ENCODE results near the gene GOLGA6L1.
"Not testable (repeated sequence)": the region's sequence is repeated elsewhere in the genome, so short reads cannot be mapped to it uniquely, and the experiment has no call there.

The GOLGA6L1 gene

GRCh38 chr15:23118208-23118607 lies 18.4 kb downstream of the GOLGA6L1 start:
- Histone ChIP-seq H3K4me1 (ENCODE audit: low read depth, poor library complexity, severe bottlenecking) (no peaks in the 10 kb centered on the region), H3K4me3 (IDR thresholded peaks at IDR 0.05; ENCODE audit: insufficient read depth, low read depth, low read length) (no peak overlapping the region), H3K27ac (no peak overlapping the region), H2AFZ (ENCODE audit: low read depth) (no peak overlapping the region), H3K79me2 (ENCODE audit: insufficient read depth, low read depth) (no peaks in the 10 kb centered on the region), H3K36me3 (ENCODE audit: insufficient read depth) (no peaks in the 10 kb centered on the region), H3K27me3 (ENCODE audit: insufficient read depth, low read depth) (no peaks in the 10 kb centered on the region), H4K20me1 (ENCODE audit: insufficient read depth) (no peaks in the 10 kb centered on the region), H3K9ac (no peak overlapping the region), H3K4me2 (no peak overlapping the region)
- TF ChIP-seq CTCF (conservative IDR thresholded peaks at IDR 0.05; ENCODE audit: low read depth, low read length), result no peak

DNA sequence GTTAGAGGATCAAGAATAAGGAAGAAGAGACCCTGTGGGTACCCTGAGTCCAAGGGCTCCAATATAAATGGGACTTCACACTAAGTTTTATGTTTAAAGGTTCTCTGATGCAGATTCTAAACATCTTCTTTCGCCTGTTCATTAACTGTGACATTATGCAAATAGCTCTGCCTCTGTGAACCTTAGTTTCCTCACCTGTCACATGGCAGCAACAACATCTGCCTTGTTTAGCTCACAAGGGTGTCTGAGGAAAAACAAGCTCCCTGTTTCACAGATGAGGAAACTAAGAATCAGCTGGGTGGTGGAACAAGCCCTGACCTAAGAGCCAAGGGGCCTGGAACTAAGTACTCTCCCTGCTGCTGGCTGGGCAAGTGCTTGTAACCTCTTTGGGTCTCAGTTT lies 40.8 kb downstream of the GOLGA6L1 start:
- Histone ChIP-seq H2AFZ (ENCODE audit: low read depth) (no peak overlapping the region), H3K79me2 (ENCODE audit: insufficient read depth, low read depth) (no peaks in the 10 kb centered on the region), H4K20me1 (ENCODE audit: insufficient read depth) (no peaks in the 10 kb centered on the region), H3K27ac (no peak overlapping the region), H3K4me2 (no peak overlapping the region), H3K4me1 (ENCODE audit: low read depth, poor library complexity, severe bottlenecking) (no peaks in the 10 kb centered on the region), H3K9ac (no peak overlapping the region), H3K4me3 (IDR thresholded peaks at IDR 0.05; ENCODE audit: insufficient read depth, low read depth, low read length) (no peak overlapping the region), H3K27me3 (ENCODE audit: insufficient read depth, low read depth) (no peaks in the 10 kb centered on the region), H3K36me3 (ENCODE audit: insufficient read depth) (no peaks in the 10 kb centered on the region)
- TF ChIP-seq CTCF (conservative IDR thresholded peaks at IDR 0.05; ENCODE audit: low read depth, low read length), result no peak

GRCh38 chr15:23083115-23083514 lies 53.5 kb downstream of the GOLGA6L1 start:
- Histone ChIP-seq H4K20me1 (ENCODE audit: insufficient read depth) (no peaks in the 10 kb centered on the region), H3K27me3 (ENCODE audit: insufficient read depth, low read depth) (no peaks in the 10 kb centered on the region), H3K4me1 (ENCODE audit: low read depth, poor library complexity, severe bottlenecking) (no peaks in the 10 kb centered on the region), H3K4me2 (no peak overlapping the region), H3K4me3 (IDR thresholded peaks at IDR 0.05; ENCODE audit: insufficient read depth, low read depth, low read length) (no peak overlapping the region), H3K27ac (no peak overlapping the region), H3K36me3 (ENCODE audit: insufficient read depth) (no peaks in the 10 kb centered on the region), H3K79me2 (ENCODE audit: insufficient read depth, low read depth) (no peaks in the 10 kb centered on the region), H2AFZ (ENCODE audit: low read depth) (no peak overlapping the region), H3K9ac (no peak overlapping the region)
- no peak for TF ChIP-seq CTCF (conservative IDR thresholded peaks at IDR 0.05; ENCODE audit: low read depth, low read length)

DNA sequence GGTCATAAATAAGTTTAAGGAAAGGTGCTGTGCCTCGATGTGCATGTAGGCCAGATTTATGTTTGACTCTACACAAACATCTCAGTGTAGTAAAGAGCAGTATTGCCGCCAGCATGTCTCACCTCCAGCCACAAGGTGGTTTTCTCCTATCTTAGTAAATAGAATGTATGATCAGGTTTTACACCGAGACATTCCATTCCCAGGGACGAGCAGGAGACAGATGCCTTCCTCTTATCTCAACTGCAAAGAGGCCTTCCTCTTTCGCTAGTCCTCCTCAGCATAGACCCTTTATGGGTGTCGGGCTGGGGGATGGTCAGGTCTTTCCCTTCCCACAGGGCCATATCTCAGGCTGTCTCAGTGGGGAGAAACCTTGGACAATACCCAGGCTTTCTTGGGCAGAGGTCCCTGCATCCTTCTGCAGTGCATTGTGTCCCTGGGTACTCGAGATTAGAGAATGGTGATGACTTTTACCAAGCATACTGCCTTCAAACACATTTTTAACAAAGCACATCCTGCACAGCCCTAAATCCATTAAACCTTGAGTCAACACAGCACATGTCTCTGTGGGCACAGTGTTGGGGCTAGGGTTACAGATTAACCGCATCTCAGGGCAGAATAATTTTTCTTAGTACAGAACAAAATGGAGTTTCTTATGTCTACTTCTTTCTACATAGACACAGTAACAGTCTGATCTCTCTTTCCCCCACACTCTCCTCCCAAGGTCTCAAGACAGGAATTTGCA lies 54.5 kb downstream of the GOLGA6L1 start:
- not testable (repeated sequence) for H3K4me2 ChIP-seq; H3K9ac ChIP-seq; H3K27me3 ChIP-seq (ENCODE audit: insufficient read depth, low read depth); H3K36me3 ChIP-seq (ENCODE audit: insufficient read depth); H3K27ac ChIP-seq; H3K4me3 ChIP-seq (IDR thresholded peaks at IDR 0.05; ENCODE audit: insufficient read depth, low read depth, low read length); H4K20me1 ChIP-seq (ENCODE audit: insufficient read depth); H2AFZ ChIP-seq (ENCODE audit: low read depth); H3K4me1 ChIP-seq (ENCODE audit: low read depth, poor library complexity, severe bottlenecking); H3K79me2 ChIP-seq (ENCODE audit: insufficient read depth, low read depth)

DNA sequence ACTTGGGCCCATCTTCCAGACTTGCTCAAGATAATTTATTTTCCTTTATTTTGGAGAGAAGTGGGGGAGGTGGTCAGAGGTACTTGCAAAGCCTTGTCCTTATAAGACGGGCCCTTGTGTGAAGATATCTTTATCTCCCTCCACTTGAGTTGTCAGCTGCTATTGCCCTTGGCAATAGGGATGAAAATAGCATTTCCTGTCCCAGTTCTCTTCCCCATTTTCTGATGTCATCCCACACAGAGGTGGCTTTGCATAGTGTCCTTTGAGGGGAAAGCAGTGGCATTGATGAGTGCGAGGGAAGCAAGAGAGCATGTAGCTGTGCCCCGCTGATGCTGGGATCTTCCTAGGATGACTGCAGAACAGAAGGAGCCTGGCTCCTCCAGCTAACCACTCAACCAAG lies 55.4 kb downstream of the GOLGA6L1 start:
- Histone ChIP-seq H3K27me3 (ENCODE audit: insufficient read depth, low read depth) (no peaks in the 10 kb centered on the region), H3K27ac (no peak overlapping the region), H2AFZ (ENCODE audit: low read depth) (no peak overlapping the region), H3K4me1 (ENCODE audit: low read depth, poor library complexity, severe bottlenecking) (peaks cover 1% of the 10 kb centered on the region), H4K20me1 (ENCODE audit: insufficient read depth) (no peaks in the 10 kb centered on the region), H3K36me3 (ENCODE audit: insufficient read depth) (no peaks in the 10 kb centered on the region), H3K4me2 (no peak overlapping the region), H3K9ac (no peak overlapping the region), H3K79me2 (ENCODE audit: insufficient read depth, low read depth) (no peaks in the 10 kb centered on the region), H3K4me3 (IDR thresholded peaks at IDR 0.05; ENCODE audit: insufficient read depth, low read depth, low read length) (no peak overlapping the region)
- no peak for TF ChIP-seq CTCF (conservative IDR thresholded peaks at IDR 0.05; ENCODE audit: low read depth, low read length)
